ENCODE results near the gene GRIN1. TPM values are rescaled to one million over a fixed set of nuclear protein-coding genes. Genes with fewer than 3 reads are reported as not detected.

The GRIN1 gene
- total RNA-seq, 1 experiment from 2014 or later = 2.9 TPM

DNA sequence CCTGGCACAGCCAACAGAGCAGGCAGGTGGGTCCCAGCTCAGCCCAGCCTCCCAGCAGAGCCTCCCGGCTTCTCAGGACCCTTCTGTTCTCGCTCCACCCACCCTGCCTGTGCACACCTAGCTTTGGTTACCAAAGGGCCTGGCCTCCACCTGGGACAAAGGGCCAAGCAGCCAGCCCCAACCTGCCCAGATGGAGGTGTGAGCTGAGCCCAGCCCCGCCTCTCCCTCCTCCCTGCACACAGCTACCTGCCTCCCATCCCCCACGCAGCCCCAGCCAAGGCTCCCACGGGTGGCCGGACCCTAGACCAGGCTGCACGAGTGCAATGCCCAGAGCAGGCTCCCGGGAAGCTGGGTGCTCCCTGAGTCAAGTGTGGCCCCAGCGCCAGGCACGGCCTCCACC, 56.0 kb downstream of the GRIN1 start:
- H4K5ac ChIP-seq (ENCODE audit: insufficient read length, low read depth, low read length) = no peak overlapping the region
- no peak overlapping the region for H4K8ac ChIP-seq (replicated peaks; ENCODE audit: insufficient read length, low read depth, low read length)
- Mint-ChIP-seq H3K9me3 (no peaks in the 10 kb centered on the region), H3K36me3 (ENCODE audit: insufficient read depth in 1 of 3, low read depth in 3 of 3) (peaks cover 5 to 15% (median 9%) of the 10 kb centered on the region in 3 experiments; a peak in 5 of 7 replicates), H3K4me3 (no peak overlapping the region), H3K27ac (peak overlapping the region in 2 of 3 experiments; percentile 18 to 55; a peak in 1 of 7 replicates), H3K4me1 (peaks cover 5 to 16% of the 10 kb centered on the region in 2 experiments; a peak in 3 of 4 replicates), H3K27me3 (ENCODE audit: low read depth) (peaks cover 2% of the 10 kb centered on the region; the same call in 1 of the 2 replicates)
- no peak overlapping the region for H2AFZ ChIP-seq (ENCODE audit: low read length)
- no peaks in the 10 kb centered on the region for H3K27me3 ChIP-seq (ENCODE audit: insufficient read depth, low read length)
- no peak overlapping the region for H3K18ac ChIP-seq (ENCODE audit: insufficient read length, low read depth, low read length)
- H2AK5ac ChIP-seq (ENCODE audit: insufficient read length, low read length) = no peak overlapping the region
- no peaks in the 10 kb centered on the region for H3K79me2 ChIP-seq (ENCODE audit: insufficient read depth, low read length)
- WGBS (ENCODE audit: extremely low coverage, insufficient read length, low lambda C conversion rate) = no CpG with 5 or more reads among the region's 10 CpGs
- no peak overlapping the region; the same call in 1 of the 2 replicates for H3K14ac ChIP-seq (ENCODE audit: insufficient read depth, low read length)
- H2BK15ac ChIP-seq (ENCODE audit: low read depth, low read length) = no peak overlapping the region
- H3K23me2 ChIP-seq (ENCODE audit: insufficient read length, low read depth, low read length, poor library complexity, severe bottlenecking) = no peaks in the 10 kb centered on the region
- no peak for DNase-seq
- H3K4ac ChIP-seq (ENCODE audit: low read depth, low read length) = no peak overlapping the region
- H3K9ac ChIP-seq (ENCODE audit: extremely low read depth, insufficient read length, low read length) = no peak overlapping the region
- H3K4me2 ChIP-seq (ENCODE audit: insufficient read depth, insufficient read length, low read length) = no peak overlapping the region
- no peak overlapping the region for H3K23ac ChIP-seq (ENCODE audit: insufficient read length, low read depth, low read length)
- H3K79me1 ChIP-seq (ENCODE audit: insufficient read depth, low read depth, low read length, poor library complexity, severe bottlenecking) = peaks cover 3% of the 10 kb centered on the region
- no peak overlapping the region for H3K27ac ChIP-seq (ENCODE audit: insufficient read length, low read depth, low read length)
- H3K56ac ChIP-seq (ENCODE audit: insufficient read length, low read depth, low read length) = no peak overlapping the region
- no peak overlapping the region for H3T11ph ChIP-seq (ENCODE audit: low read length)
- H4K20me1 ChIP-seq (ENCODE audit: control insufficient read depth, insufficient read depth, insufficient read length) = no peaks in the 10 kb centered on the region
- TF ChIP-seq, protein P1, sequence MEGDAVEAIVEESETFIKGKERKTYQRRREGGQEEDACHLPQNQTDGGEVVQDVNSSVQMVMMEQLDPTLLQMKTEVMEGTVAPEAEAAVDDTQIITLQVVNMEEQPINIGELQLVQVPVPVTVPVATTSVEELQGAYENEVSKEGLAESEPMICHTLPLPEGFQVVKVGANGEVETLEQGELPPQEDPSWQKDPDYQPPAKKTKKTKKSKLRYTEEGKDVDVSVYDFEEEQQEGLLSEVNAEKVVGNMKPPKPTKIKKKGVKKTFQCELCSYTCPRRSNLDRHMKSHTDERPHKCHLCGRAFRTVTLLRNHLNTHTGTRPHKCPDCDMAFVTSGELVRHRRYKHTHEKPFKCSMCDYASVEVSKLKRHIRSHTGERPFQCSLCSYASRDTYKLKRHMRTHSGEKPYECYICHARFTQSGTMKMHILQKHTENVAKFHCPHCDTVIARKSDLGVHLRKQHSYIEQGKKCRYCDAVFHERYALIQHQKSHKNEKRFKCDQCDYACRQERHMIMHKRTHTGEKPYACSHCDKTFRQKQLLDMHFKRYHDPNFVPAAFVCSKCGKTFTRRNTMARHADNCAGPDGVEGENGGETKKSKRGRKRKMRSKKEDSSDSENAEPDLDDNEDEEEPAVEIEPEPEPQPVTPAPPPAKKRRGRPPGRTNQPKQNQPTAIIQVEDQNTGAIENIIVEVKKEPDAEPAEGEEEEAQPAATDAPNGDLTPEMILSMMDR (conservative IDR thresholded peaks at IDR 0.05) = no peak
- no peaks in the 10 kb centered on the region for H3K9me3 ChIP-seq (ENCODE audit: control insufficient read depth, low read depth, low read length)
- no peak overlapping the region for H2BK5ac ChIP-seq (ENCODE audit: insufficient read length, low read length)
- no peaks in the 10 kb centered on the region for H3K4me1 ChIP-seq (ENCODE audit: insufficient read depth, low read length)
- no peak overlapping the region for H4K91ac ChIP-seq (ENCODE audit: insufficient read length, low read depth, low read length)
- H2BK12ac ChIP-seq (ENCODE audit: insufficient read length, low read depth, low read length) = no peak overlapping the region
- H2BK120ac ChIP-seq (ENCODE audit: low read depth, low read length, poor library complexity, severe bottlenecking) = no peak overlapping the region
- no peak overlapping the region for H2BK20ac ChIP-seq (ENCODE audit: low read depth, low read length, poor library complexity, severe bottlenecking)

All from H9 (cell line).